Thoracic aorta (tissue), 2 donors: Measurements from ENCODE around the gene CAPN15. TPM values are rescaled to one million over a fixed set of nuclear protein-coding genes. Genes with fewer than 3 reads are reported as not detected.

Experiments used
- ATAC-seq: fragments of 150-250 bp; one replicate; pipeline ENCODE4 v1.8.0; 2017; ENCODE audit warnings: low read depth; ENCODE audit not compliant: insufficient number of reproducible peaks, low FRiP score
- DNase-seq: peaks from one replicate; pipeline ENCODE4 v3.0.0-alpha.2; 2020; ENCODE audit warnings: low spot score
- H3K27ac ChIP-seq, 2 donors: fragments of 200-600 bp; sonication (generic); 1 replicate in 1 of 2; 2 replicates in 1 of 2; pipeline ENCODE4 v1.5.1; 2016; ENCODE audit warnings: mild to moderate bottlenecking in 2 of 2, moderate library complexity in 2 of 2
- H3K27me3 ChIP-seq: fragments of 200-600 bp; sonication (generic); replicated peaks from 2 replicates; pipeline ENCODE4 v1.6.0; 2016; ENCODE audit warnings: mild to moderate bottlenecking; ENCODE audit not compliant: insufficient read depth
- H3K36me3 ChIP-seq: fragments of 200-600 bp; sonication (generic); one replicate; pipeline ENCODE4 v1.5.1; 2016
- H3K4me1 ChIP-seq, 2 donors: fragments of 200-600 bp; sonication (generic); 1 replicate in 1 of 2; 2 replicates in 1 of 2; pipeline versions ENCODE4 v1.5.1 to v1.6.0; 2016; ENCODE audit warnings: low read depth in 2 of 2, mild to moderate bottlenecking in 1 of 2; ENCODE audit not compliant: control insufficient read depth in 1 of 2
- H3K4me3 ChIP-seq: fragments of 200-600 bp; sonication (generic); 2 replicates; pipeline ENCODE4 v1.5.1; 2016; ENCODE audit warnings: mild to moderate bottlenecking
- H3K9me3 ChIP-seq: fragments of 200-600 bp; sonication (generic); 2 replicates; pipeline ENCODE4 v1.5.1; 2016
- total RNA-seq, 2 donors: library from RNA; depleted of rRNA; stranded (reverse); fragments of >200 nt; gene quantifications; one replicate each; pipeline versions ENCODE4 v1.1.0 to v1.2.3, GENCODE V29; 2016
- TF ChIP-seq, protein P1 (sequence below): fragments of 200-600 bp; sonication (generic); IDR thresholded peaks from one replicate; pipeline ENCODE4 v1.5.1; 2019; ENCODE audit warnings: antibody characterized with exemption

The CAPN15 gene
- total RNA-seq, 2 donors from 2014 or later: 46.2 to 96.6 TPM

DNA sequence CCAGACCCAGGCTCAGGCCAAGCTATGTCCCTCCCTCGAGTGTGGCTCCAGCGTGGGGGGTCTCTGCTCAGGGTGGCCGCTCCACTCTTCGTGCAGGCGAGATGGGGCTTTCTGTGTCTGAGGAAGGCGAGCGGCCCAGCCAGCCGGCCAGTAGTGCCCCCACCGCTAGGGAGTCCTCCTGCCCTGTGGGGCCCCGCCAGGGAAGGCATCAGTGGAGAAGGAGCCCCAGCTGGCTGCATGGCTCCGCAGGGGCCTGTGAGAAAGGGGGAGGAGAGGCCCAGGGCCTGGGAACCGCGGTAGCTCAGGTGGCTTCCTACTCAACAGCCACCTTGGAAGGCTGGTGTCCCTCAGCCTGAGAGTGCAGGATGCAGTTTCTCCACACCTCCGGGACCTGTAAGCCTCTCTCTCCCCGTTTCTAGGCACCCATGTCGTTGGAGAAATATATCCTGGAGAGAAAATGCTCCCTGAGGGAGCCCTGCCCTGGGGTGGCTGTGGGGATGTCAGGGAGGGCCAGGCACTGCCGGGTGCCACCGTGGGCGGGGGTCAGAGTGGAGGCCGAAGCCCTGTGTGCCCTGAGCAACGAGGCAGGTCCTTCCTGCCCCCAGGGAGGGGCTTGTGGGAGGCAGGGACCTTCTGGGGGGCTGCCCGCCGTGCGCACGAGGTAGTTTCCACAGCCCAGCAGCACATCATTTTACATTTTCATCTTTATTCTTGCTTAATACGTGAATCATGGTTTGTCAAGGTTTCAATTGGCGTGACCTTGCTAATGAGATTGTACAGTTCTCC, 45.5 kb downstream of the CAPN15 start:
- H3K4me1 ChIP-seq: peaks cover 9 to 21% of the 10 kb centered on the region in 2 donors
- no peak for DNase-seq
- H3K27ac ChIP-seq: no peak overlapping the region
- no peaks in the 10 kb centered on the region for H3K36me3 ChIP-seq
- no peaks in the 10 kb centered on the region for H3K27me3 ChIP-seq
- TF ChIP-seq, protein P1, sequence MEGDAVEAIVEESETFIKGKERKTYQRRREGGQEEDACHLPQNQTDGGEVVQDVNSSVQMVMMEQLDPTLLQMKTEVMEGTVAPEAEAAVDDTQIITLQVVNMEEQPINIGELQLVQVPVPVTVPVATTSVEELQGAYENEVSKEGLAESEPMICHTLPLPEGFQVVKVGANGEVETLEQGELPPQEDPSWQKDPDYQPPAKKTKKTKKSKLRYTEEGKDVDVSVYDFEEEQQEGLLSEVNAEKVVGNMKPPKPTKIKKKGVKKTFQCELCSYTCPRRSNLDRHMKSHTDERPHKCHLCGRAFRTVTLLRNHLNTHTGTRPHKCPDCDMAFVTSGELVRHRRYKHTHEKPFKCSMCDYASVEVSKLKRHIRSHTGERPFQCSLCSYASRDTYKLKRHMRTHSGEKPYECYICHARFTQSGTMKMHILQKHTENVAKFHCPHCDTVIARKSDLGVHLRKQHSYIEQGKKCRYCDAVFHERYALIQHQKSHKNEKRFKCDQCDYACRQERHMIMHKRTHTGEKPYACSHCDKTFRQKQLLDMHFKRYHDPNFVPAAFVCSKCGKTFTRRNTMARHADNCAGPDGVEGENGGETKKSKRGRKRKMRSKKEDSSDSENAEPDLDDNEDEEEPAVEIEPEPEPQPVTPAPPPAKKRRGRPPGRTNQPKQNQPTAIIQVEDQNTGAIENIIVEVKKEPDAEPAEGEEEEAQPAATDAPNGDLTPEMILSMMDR: no peak
- no peak for ATAC-seq
- no peak overlapping the region for H3K4me3 ChIP-seq
- no peaks in the 10 kb centered on the region for H3K9me3 ChIP-seq

DNA sequence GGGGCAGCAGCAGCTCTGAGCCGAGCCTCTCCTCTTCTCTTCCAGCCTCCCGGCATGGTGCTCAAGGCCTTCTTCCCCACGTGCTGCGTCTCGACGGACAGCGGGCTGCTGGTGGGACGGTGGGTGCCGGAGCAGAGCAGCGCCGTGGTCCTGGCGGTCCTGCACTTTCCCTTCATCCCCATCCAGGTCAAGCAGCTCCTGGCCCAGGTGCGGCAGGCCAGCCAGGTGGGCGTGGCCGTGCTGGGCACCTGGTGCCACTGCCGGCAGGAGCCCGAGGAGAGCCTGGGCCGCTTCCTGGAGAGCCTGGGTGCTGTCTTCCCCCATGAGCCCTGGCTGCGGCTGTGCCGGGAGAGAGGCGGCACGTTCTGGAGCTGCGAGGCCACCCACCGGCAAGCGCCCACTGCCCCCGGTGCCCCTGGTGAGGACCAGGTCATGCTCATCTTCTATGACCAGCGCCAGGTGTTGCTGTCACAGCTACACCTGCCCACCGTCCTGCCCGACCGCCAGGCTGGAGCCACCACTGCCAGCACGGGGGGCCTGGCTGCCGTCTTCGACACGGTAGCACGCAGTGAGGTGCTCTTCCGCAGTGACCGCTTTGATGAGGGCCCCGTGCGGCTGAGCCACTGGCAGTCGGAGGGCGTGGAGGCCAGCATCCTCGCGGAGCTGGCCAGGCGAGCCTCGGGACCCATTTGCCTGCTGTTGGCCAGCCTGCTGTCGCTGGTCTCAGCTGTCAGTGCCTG, 46.7 kb downstream of the CAPN15 start:
- Histone ChIP-seq H3K36me3 (no peaks in the 10 kb centered on the region), H3K4me1 (peaks cover 4 to 17% of the 10 kb centered on the region in 2 donors), H3K27ac (no peak overlapping the region), H3K27me3 (no peaks in the 10 kb centered on the region), H3K4me3 (no peak overlapping the region), H3K9me3 (no peaks in the 10 kb centered on the region)
- TF ChIP-seq, protein P1: no peak
- ATAC-seq (no peak), DNase-seq (no peak)

DNA sequence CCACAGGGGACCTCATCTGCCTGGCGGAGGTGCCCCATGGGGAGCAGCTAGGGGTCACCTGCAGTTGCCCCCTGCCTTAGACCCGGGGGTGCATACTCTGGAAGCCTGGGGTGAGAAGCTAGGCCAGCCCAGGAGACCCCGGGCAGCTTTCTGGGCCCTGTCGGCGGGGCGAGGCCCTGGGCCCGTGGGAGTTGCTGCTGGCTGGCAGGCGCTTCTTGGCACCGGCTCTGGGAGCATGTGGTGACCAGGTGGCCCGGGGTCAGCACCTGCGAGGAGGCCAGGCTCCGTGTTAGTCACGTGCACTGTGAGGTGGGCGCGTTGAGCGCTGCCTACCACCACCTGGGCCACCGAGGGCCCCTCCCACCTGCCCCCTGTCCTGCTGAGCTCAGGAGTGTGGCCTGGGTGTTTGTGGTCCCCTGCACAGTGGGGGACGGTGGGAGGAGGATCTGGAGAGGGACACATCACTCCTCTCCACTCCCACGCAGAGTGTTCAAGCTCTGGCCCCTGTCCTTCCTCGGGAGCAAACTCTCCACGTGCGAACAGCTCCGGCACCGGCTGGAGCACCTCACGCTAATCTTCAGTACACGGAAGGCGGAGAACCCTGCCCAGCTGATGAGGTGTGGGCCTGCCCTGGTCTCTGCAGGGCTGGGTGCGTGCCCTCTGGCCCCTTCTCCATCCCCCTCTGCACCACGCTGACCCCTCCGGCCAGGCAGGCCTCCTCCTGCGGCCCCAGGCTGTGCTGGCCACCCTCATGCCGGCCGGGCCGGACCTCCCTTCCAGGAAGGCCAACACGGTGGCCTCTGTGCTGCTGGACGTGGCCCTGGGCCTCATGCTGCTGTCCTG, 48.1 kb downstream of the CAPN15 start:
- no peak overlapping the region for H3K4me3 ChIP-seq
- peaks cover 3 to 12% of the 10 kb centered on the region in 2 donors for H3K4me1 ChIP-seq
- no peaks in the 10 kb centered on the region for H3K27me3 ChIP-seq
- ATAC-seq (no peak), DNase-seq (no peak)
- no peaks in the 10 kb centered on the region for H3K36me3 ChIP-seq
- H3K9me3 ChIP-seq: no peaks in the 10 kb centered on the region
- no peak overlapping the region for H3K27ac ChIP-seq
- TF ChIP-seq, protein P1: no peak

DNA sequence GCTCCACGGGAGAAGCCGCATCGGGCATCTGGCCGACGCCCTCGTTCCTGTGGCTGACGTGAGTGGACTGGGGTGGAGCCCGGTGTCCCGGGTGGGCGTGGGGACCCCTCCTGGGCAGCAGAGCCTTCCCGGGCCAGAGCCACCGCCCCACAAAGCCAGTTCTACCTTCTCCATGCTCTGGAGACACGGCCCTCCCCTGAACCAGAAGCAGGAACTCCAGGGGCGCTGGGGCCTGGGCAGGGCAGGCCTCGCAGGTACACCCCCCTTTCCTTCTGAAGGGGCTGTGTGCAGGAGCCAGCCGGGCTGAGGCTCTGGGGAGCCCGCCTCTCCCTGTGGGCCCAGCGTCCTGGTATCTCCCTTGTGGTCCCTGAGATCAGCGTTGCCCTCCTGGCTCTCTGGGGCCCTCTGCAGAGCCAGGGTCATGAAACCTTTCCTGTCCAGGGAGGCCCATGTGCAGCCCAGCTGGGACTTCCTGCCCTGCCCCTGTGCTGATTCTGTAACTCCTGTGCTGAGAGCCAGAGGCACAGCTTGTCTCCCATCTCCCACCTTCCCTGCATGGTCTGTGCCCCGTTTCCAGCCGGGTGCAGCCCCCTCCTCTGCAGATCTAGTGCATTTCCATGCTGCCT, 48.8 kb downstream of the CAPN15 start:
- Histone ChIP-seq H3K4me1 (peaks cover 0 to 5% of the 10 kb centered on the region in 2 donors), H3K9me3 (no peaks in the 10 kb centered on the region), H3K27ac (no peak overlapping the region), H3K4me3 (no peak overlapping the region), H3K27me3 (no peaks in the 10 kb centered on the region), H3K36me3 (no peaks in the 10 kb centered on the region)
- DNase-seq: no peak
- TF ChIP-seq, protein P1: no peak
- no peak for ATAC-seq
